OCI-LY7 (cell line): Measurements from ENCODE around the gene USP46.

ENCODE experiments used
- CTCF ChIP-seq: fragments of 200-600 bp; sonication (generic); conservative IDR thresholded peaks from 2 replicates; pipeline ENCODE4 v1.5.1; 2014; ENCODE audit warnings: mild to moderate bottlenecking, antibody characterized with exemption, low read length, moderate library complexity, mixed read lengths
- EZH2phosphoT487 ChIP-seq: fragments of 200-600 bp; sonication (generic); IDR thresholded peaks from 2 replicates; pipeline ENCODE4 v1.6.1; 2018; ENCODE audit warnings: low read depth, borderline replicate concordance, mild to moderate bottlenecking, mixed run types, antibody characterized with exemption, low read length, moderate library complexity, mixed read lengths

- TF ChIP-seq CTCF = no peak
- TF ChIP-seq EZH2phosphoT487 = no peak
Measured at GRCh38 chr4:52701207-52701606, 42.1 kb upstream of the USP46 start.
